Measurements from ENCODE around the gene TMPRSS4. TPM values are rescaled to one million over a fixed set of nuclear protein-coding genes. Genes with fewer than 3 reads are reported as not detected.

The TMPRSS4 gene
- total and polyA plus RNA-seq, 2 of the 13 experiments (the other 11 are each of a cell fraction or from before 2014, with no cell fraction given), result 0.32 TPM; not detected in 1

GRCh38 chr11:118152552-118153471 is 75.9 kb downstream of the TMPRSS4 start, which contains the start of gene SCN4B (continued):
- TF ChIP-seq ZBTB43 (CRISPR knock-in tag; conservative IDR thresholded peaks at IDR 0.05) (no peak), TEAD3 (CRISPR knock-in tag; optimal IDR thresholded peaks at IDR 0.05; ENCODE audit: borderline replicate concordance) (no peak), ARNT (IDR thresholded peaks at IDR 0.05) (no peak), ZNF687 (CRISPR knock-in tag; IDR thresholded peaks at IDR 0.05) (peak; percentile 40; the same call in 1 of the 2 replicates), NFATC3 (CRISPR knock-in tag; IDR thresholded peaks at IDR 0.05) (no peak), CBX1 (IDR thresholded peaks at IDR 0.05; ENCODE audit: low read depth) (no peak), PAWR (CRISPR knock-in tag; IDR thresholded peaks at IDR 0.05; ENCODE audit: borderline replicate concordance) (no peak), ZNF362 (CRISPR knock-in tag; IDR thresholded peaks at IDR 0.05; ENCODE audit: borderline replicate concordance) (no peak), CSRNP1 (CRISPR knock-in tag; IDR thresholded peaks at IDR 0.05) (no peak), NFYB (CRISPR knock-in tag; IDR thresholded peaks at IDR 0.05) (no peak), ONECUT2 (CRISPR knock-in tag; IDR thresholded peaks at IDR 0.05) (no peak), SRSF1 (optimal IDR thresholded peaks at IDR 0.05; ENCODE audit: low read depth, low read length) (no peak), HMG20B (CRISPR knock-in tag; conservative IDR thresholded peaks at IDR 0.05) (no peak), ZZZ3 (CRISPR knock-in tag; IDR thresholded peaks at IDR 0.05; ENCODE audit: borderline replicate concordance) (no peak), TEF (CRISPR knock-in tag; IDR thresholded peaks at IDR 0.05) (no peak), SATB2 (CRISPR knock-in tag; IDR thresholded peaks at IDR 0.05) (no peak), MTF2 (CRISPR knock-in tag; IDR thresholded peaks at IDR 0.05; ENCODE audit: borderline replicate concordance) (peak; percentile 34; the same call in 1 of the 2 replicates), POGZ (CRISPR knock-in tag; IDR thresholded peaks at IDR 0.05) (no peak), DNMT3B (CRISPR knock-in tag; conservative IDR thresholded peaks at IDR 0.05) (no peak), HNRNPLL (IDR thresholded peaks at IDR 0.05; ENCODE audit: low read depth, low read length, poor library complexity, severe bottlenecking) (peak; percentile 79)

All from HepG2 (cell line).